ENCODE measurements around the gene INSIG2.

The INSIG2 gene

DNA sequence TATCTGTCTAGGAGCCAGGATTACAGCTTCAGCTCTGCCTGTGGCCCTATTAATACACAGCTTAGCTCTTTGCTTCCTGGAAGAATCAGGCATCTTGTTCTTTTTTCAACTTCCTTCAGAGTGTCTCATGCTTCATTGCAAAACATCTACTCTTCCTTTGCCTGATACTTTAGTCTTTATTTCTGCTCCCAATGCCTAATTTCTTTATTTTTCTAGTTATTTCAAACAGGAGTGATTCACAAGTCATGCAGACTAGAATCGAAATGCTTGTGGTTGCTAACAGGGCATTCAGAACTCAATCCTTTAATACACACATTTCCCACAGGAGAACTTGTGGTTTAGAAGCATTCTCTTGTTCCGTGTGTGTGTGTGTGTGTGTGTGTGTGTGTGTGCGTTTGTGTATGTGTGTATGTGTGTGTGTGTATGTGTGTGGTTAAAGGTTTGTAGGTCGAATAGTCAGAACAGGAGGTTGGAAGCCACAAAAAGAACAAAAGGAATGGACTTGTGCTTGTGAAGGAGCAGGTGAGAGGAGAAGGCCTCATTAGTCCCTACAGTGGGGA, 28.3 kb upstream of the INSIG2 start:
- DNase-seq (ENCODE audit: insufficient read length, low spot score) (no peak), FAIRE-seq (no peak)
- TF ChIP-seq, protein P1, sequence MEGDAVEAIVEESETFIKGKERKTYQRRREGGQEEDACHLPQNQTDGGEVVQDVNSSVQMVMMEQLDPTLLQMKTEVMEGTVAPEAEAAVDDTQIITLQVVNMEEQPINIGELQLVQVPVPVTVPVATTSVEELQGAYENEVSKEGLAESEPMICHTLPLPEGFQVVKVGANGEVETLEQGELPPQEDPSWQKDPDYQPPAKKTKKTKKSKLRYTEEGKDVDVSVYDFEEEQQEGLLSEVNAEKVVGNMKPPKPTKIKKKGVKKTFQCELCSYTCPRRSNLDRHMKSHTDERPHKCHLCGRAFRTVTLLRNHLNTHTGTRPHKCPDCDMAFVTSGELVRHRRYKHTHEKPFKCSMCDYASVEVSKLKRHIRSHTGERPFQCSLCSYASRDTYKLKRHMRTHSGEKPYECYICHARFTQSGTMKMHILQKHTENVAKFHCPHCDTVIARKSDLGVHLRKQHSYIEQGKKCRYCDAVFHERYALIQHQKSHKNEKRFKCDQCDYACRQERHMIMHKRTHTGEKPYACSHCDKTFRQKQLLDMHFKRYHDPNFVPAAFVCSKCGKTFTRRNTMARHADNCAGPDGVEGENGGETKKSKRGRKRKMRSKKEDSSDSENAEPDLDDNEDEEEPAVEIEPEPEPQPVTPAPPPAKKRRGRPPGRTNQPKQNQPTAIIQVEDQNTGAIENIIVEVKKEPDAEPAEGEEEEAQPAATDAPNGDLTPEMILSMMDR (IDR thresholded peaks at IDR 0.05; ENCODE audit: insufficient read depth, missing control alignments) = no peak

DNA sequence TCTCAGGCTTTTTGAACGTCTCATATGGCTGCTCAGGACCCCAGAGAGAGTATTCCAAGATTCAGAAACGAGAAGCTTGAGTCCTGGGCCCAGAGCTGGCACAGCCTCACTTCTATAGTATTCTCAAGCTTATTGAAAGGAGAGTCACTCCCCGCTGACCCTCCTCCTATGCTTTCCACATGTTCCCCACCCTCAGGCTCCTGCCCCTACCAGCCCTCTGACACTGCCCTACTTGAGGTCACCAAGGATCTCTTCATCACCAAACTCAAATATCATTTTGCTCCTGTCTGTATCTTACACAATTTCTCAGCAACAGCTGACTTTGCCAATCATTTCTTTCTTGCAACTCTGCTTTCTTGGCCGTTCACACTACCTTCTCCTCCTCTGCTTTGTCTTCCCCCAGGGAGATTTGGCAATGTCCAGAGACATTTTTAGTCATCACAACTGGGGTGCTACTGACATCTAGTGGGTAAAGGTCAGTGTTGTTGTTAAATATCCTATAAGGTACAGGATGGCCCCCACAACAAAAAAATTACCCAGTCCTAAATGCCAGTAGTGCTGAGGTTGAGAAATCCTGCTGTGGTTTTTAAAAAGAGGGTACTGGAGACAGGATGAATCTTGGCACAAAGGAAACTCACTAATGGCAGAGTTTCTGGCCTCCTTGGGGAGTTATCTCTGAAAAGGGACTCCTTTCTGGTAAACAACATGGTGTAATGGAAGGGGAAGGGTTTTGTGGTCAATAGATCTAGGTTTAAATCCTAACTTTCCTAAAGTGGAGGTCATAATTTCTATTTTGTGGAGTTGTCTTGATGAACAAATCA, 26.9 kb upstream of the INSIG2 start:
- FAIRE-seq (no peak), DNase-seq (ENCODE audit: insufficient read length, low spot score) (no peak)
- TF ChIP-seq, protein P1 (IDR thresholded peaks at IDR 0.05; ENCODE audit: insufficient read depth, missing control alignments) = peak; percentile 15

DNA sequence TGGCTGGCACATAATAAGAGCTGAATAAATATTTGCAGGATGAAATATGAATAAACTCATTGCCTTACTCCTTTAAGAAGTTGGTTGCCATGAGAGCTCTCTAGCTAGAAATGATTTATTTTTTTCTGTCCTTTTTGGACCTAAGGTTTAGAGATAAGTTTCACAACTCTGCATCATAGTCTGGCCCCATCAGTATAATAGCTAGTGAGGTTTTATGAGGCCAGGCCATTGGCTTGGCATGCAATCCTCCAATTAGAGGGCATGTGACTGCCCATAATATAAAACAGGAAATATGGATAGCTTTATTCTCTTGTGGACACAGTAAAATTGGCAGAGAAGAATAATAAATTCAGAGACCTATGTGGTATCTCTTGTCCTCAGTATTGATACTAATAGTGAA, 26.2 kb upstream of the INSIG2 start:
- no peak for FAIRE-seq

DNA sequence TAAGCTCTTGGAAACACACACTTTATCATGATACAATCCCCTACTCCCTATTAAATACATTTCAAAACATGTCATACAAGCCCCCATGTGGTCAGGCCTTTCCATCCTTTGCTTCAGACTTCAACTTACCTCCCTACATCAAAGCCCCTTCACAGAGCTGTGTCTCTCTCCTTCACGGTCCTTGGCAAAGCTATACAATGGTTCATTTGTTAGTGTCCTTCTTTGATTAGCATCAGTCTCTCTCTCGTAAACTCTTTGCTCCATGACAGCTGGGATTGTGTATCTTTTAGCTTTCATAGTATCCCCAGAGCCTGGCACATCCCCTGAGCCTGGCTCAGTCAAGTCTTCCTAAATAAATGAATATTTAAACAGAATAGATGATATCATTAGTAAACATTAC, 25.6 kb upstream of the INSIG2 start:
- FAIRE-seq = no peak
- no peak for DNase-seq (ENCODE audit: insufficient read length, low spot score)
- TF ChIP-seq, protein P1 (IDR thresholded peaks at IDR 0.05; ENCODE audit: insufficient read depth, missing control alignments) = no peak

More for the DNA sequence above, 26.2 kb upstream of the INSIG2 start:
- no peak for DNase-seq (ENCODE audit: insufficient read length, low spot score)
- TF ChIP-seq, protein P1 (IDR thresholded peaks at IDR 0.05; ENCODE audit: insufficient read depth, missing control alignments) = no peak

DNA sequence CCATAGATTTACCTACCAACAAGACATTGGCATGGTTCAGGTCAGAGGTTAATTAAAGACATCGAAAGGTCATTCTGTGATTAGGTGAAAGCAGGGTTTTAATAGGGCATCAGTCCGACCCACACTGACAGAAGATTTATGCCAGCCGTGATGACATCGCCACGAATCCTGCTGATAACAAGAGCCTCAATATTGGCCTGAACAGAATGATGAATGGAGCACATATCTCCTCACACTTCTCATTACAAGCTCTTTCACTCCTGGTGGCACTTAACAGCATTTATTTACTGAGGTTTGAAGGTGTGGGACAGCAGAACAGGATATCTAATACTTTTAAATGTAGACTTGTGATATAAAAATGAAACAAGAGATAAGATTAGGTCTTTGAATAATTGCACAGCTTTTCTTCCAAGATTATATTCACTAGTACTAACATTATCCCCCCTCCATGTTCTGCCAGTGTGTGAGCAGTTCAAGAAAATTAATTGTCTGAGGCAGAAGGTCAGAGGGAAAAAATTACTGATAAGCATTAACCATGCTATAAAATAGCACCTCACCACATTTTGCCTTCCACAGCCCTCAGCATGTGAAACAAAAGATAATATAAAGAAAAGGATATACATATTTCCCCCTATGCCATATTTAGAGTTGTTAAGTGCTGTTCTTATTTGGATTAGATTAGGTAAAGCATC, 23.1 kb upstream of the INSIG2 start:
- TF ChIP-seq, protein P1 (IDR thresholded peaks at IDR 0.05; ENCODE audit: insufficient read depth, missing control alignments) = no peak
- no peak for FAIRE-seq

DNA sequence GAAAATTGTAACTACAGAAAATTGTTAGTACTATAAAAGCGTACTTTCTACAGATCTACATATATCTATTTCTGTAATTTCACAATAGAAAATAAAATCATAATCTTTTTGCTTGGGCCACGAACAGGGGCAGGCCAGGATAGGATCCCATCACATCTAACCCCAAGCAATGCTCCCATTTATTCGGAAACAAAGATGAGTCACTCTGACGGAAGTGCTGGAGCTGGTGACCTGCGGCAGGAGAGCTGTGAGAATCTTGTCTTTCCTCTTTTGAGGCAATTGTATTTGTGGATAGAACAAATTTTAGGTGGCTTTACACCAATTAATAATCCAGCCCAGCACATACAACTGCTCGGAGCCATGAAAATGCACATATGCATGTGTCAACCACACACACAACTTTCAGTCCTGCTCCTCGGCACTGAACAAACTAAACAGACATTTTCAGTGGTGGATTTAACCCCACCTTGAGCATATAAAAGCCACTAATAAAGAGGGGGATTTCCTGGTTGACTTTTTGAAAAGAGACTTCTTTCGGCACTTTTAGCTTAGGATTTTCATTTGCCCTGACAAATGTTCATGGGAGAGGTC, 22.3 kb upstream of the INSIG2 start:
- no peak for FAIRE-seq

More for the DNA sequence above, 23.1 kb upstream of the INSIG2 start:
- DNase-seq (ENCODE audit: insufficient read length, low spot score) = no peak

More for the DNA sequence above, 22.3 kb upstream of the INSIG2 start:
- DNase-seq (ENCODE audit: insufficient read length, low spot score) = no peak
- TF ChIP-seq, protein P1 (IDR thresholded peaks at IDR 0.05; ENCODE audit: insufficient read depth, missing control alignments) = no peak

All from D721Med (cell line).